Stimulated activated CD8-positive, alpha-beta memory T cell treated with anti-CD3 and anti-CD28 coated beads, Interleukin-4, amount 100 ng/mL, for 1 hour (primary cell): ENCODE measurements around the gene RNF180.
"Not testable (repeated sequence)": the region's sequence is repeated elsewhere in the genome, so short reads cannot be mapped to it uniquely, and the experiment has no call there.

ENCODE experiments used
- DNase-seq, 2 donors: peaks; one replicate each; pipeline ENCODE4 v3.0.0-alpha.2; 2020; ENCODE audit warnings: low read depth in 2 of 2, low spot score in 1 of 2

RNF180 gene

DNA sequence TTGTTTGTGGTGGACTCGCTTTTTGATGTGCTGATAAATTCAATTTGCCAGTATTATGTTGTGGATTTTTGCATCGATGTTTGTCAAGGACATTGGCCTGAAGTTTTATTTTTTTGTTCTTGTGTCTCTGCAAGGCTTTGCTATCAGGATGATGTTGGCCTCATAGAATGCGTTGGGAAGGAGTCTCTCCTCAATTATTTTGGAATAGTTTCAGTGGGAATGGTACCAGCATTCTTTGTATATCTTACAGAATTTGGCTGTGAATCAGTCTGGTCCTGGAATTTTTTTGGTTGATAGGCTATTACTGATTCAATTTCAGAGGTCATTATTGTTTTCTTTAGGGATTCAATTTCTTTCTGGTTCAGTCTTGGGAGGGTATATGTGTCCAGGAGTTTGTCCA lies 198.8 kb downstream of the RNF180 start:
- no peak for DNase-seq

DNA sequence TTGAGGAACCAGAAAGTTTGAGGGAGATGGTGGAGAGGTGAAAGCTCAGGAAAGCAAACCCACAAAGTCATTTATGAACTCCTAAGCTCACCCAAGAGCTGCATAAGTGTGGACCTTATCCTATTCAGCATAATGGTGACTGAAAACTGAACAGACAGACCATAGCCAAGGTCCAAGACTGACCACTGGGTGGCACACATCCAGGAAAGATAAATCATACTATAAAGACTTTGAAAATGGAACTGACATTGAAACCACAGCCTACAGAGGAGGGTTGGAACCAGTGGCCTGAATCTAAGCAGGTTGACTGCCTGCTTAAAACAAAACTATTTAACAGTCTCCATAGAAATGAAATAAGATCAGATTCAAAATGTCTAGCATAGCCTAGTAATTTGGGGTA lies 219.1 kb downstream of the RNF180 start:
- DNase-seq, result no peak

DNA sequence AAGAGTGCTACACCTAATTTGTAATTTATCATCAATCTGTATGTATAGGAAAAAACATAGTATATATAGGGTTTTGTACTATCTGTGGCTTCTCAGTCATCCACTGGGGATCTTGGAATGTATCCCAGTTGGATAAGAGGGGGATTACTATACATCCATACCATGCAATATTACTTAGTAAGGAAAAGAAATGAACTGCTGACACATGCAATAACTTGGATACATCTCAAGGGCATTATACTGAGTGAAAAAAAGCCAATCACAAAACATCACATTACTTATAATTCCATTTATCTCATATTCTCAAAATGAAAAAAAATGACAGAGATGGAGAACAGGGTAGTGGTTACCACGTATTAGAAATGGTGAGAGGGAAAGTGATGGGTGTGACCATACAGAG lies 231.9 kb downstream of the RNF180 start:
- DNase-seq, result no peak

DNA sequence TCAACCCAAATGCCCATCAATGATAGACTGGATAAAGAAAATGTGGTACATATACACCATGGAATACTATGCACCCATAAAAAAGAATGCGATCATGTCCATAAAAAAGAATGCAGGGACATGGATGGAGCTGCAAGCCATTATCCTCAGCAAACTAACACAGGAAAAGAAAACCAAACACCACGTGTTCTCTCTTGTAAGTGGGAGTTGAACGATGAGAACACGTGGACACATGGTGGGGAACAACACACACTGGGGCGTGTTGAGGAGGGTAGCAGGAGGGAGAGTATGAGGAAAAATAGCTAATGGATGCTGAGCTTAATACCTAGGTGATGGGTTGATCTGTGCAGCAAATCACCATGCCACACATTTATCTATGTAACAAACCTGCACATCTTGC lies 233.1 kb downstream of the RNF180 start:
- DNase-seq, result not testable (repeated sequence)

DNA sequence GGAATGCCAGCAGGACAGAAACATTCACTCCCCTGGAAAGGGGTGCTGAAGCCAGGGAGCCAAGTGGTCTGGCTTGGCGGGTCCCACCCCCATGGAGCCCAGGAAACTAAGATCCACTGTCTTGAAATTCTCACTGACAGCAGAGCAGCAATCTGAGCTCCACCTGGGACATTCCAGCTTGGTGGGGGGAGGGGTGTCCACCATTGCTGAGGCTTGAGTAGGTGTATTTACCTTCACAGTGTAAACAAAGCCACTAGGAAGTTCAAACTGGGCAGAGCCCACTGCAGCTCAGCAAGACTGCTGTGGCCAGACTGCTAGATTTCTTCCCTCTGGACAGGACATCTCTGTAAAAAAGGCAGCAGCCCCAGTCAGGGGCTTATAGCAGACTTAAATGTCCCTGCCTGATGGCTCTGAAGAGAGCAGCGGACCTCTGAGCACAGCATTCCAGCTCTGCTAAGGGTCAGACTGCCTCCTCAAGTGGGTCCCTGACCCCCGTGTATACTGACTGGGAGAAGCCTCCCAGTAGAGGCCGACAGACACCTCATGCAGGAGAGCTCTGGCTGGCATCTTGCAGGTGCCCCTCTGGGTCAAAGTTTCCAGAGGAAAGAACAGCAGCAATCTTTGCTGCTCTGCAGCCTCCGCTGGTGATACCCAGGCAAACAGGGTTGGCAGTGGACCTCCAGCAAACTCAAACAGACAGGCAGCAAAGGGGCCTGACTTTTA lies 241.6 kb downstream of the RNF180 start:
- not testable (repeated sequence) for DNase-seq

DNA sequence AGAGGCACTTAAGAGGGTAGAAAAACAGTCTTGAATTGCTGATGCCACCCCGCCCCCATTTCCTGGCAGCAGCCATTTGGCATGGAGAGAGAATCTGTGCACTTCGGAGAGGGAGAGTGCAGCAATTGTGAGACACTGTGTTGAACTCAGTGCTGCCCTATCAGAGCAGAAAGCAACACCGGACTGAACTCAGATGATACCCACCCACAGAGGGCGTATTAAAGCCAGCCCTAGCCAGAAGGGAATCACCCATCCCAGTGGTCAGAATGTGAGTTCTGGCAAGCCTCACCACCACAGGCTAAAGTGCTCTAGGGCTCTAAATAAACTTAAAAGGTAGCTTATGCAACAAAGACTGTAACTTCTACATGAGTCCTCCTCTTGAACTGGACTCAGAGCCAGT lies 251.7 kb downstream of the RNF180 start:
- DNase-seq, result no peak

DNA sequence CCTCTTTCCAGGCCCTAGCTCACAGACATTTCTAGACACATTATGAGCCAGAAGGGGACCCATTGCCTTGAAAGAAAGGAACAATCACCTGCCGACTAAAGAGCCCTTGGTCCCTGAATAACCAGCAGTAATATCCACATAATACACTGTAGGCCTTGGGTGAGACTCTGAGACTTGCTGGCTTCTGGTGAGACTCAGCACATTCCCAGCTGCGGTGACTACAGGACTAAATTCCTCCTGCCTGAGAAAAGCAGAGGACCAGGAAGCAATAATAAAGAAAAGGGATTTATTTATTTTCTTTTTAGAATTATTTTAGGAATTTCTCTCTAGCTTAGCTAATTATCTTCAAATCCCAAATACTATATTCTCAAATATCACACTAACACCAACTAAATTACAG lies 252.4 kb downstream of the RNF180 start:
- DNase-seq, result no peak
